WTC11 (cell line): Measurements from ENCODE around the gene RFX3. TPM values are rescaled to one million over a fixed set of nuclear protein-coding genes. Genes with fewer than 3 reads are reported as not detected.

ENCODE experiments used
- ATAC-seq: fragments of 200-7000 bp; cut with Tn5 transposase; 2 replicates; pipeline ENCODE4 v1.10.0; 2021; ENCODE audit warnings: mild to moderate bottlenecking, moderate library complexity
- CTCF ChIA-PET: fragments of 300-600 bp; sonication (Branson Sonifier 250); formaldehyde crosslinking; loops from one replicate; lab custom pipeline; 2021; ENCODE audit warnings: antibody characterized with exemption; lab: Charles Lee
- POLR2A ChIA-PET: fragments of 350-600 bp; sonication (Branson Sonifier 250); formaldehyde crosslinking; loops from one replicate; lab custom pipeline; 2021; ENCODE audit warnings: antibody characterized with exemption; lab: Charles Lee
- DNase-seq: peaks from one replicate; pipeline ENCODE4 v3.0.0; 2021; ENCODE audit warnings: low spot score
- H3K27ac Mint-ChIP-seq: 2 replicates; pipeline ENCODE4 v1.8.0; 2021; ENCODE audit warnings: mixed read lengths
- H3K27me3 Mint-ChIP-seq: 2 replicates; pipeline ENCODE4 v1.8.0; 2021; ENCODE audit warnings: low read depth, mild to moderate bottlenecking, moderate library complexity, mixed read lengths
- H3K36me3 Mint-ChIP-seq: 2 replicates; pipeline ENCODE4 v1.8.0; 2021; ENCODE audit warnings: mixed read lengths
- H3K4me1 Mint-ChIP-seq: 2 replicates; pipeline ENCODE4 v1.8.0; 2022; ENCODE audit warnings: mixed read lengths
- H3K4me3 Mint-ChIP-seq: 2 replicates; pipeline ENCODE4 v1.8.0; 2021; ENCODE audit warnings: mild to moderate bottlenecking, moderate library complexity, mixed read lengths
- H3K9me3 Mint-ChIP-seq: 2 replicates; pipeline ENCODE4 v1.8.0; 2021; ENCODE audit warnings: mixed read lengths
- ARID4B ChIP-seq: sonication (generic); formaldehyde crosslinking; IDR thresholded peaks from 2 replicates; pipeline ENCODE4 v1.8.0; 2023; ENCODE audit warnings: missing genetic modification reagents, mild to moderate bottlenecking, borderline replicate concordance
- ESRRA ChIP-seq: sonication (generic); formaldehyde crosslinking; IDR thresholded peaks from 2 replicates; pipeline ENCODE4 v1.8.1; 2022; ENCODE audit warnings: mild to moderate bottlenecking, missing genetic modification reagents, borderline replicate concordance
- FOXP1 ChIP-seq: sonication (generic); formaldehyde crosslinking; IDR thresholded peaks from 2 replicates; pipeline ENCODE4 v1.8.0; 2022; ENCODE audit warnings: missing genetic modification reagents, mild to moderate bottlenecking, moderate library complexity, borderline replicate concordance
- GRHL2 ChIP-seq: fragments of 250-450 bp; sonication (Bioruptor Pico); IDR thresholded peaks from 2 replicates; pipeline ENCODE4 v1.8.0; 2022; ENCODE audit warnings: mild to moderate bottlenecking, moderate library complexity; ENCODE audit not compliant: insufficient replicate concordance, severe bottlenecking
- IRF1 ChIP-seq: sonication (generic); formaldehyde crosslinking; IDR thresholded peaks from 2 replicates; pipeline ENCODE4 v1.8.0; 2023; ENCODE audit warnings: missing genetic modification reagents
- MAX ChIP-seq: sonication (generic); formaldehyde crosslinking; IDR thresholded peaks from 2 replicates; pipeline ENCODE4 v1.8.0; 2022; ENCODE audit warnings: mild to moderate bottlenecking, missing genetic modification reagents
- MLX ChIP-seq: sonication (generic); formaldehyde crosslinking; IDR thresholded peaks from 2 replicates; pipeline ENCODE4 v1.8.1; 2023; ENCODE audit warnings: mild to moderate bottlenecking, missing genetic modification reagents, moderate library complexity
- RELA ChIP-seq: sonication (generic); formaldehyde crosslinking; IDR thresholded peaks from 2 replicates; pipeline ENCODE4 v1.8.1; 2022; ENCODE audit warnings: missing genetic modification reagents, mild to moderate bottlenecking, borderline replicate concordance
- SMAD4 ChIP-seq: sonication (generic); formaldehyde crosslinking; IDR thresholded peaks from 2 replicates; pipeline ENCODE4 v1.8.0; 2022; ENCODE audit warnings: mild to moderate bottlenecking, missing genetic modification reagents
- TCF7 ChIP-seq: sonication (generic); formaldehyde crosslinking; IDR thresholded peaks from 2 replicates; pipeline ENCODE4 v1.8.0; 2022; ENCODE audit warnings: mild to moderate bottlenecking, low read depth, missing genetic modification reagents, moderate library complexity
- TEAD1 ChIP-seq: sonication (generic); formaldehyde crosslinking; IDR thresholded peaks from 2 replicates; pipeline ENCODE4 v1.8.0; 2022; ENCODE audit warnings: mild to moderate bottlenecking, missing genetic modification reagents
- ZNF121 ChIP-seq: sonication (generic); formaldehyde crosslinking; IDR thresholded peaks from 2 replicates; pipeline ENCODE4 v1.8.0; 2023; ENCODE audit warnings: missing genetic modification reagents
- ZNF219 ChIP-seq: sonication (generic); formaldehyde crosslinking; IDR thresholded peaks from 2 replicates; pipeline ENCODE4 v1.8.0; 2023; ENCODE audit warnings: missing genetic modification reagents, mild to moderate bottlenecking, borderline replicate concordance
- ZNF263 ChIP-seq: sonication (generic); formaldehyde crosslinking; IDR thresholded peaks from 2 replicates; pipeline ENCODE4 v1.8.1; 2022; ENCODE audit warnings: low read depth, mild to moderate bottlenecking, moderate library complexity, missing genetic modification reagents
- ZNF416 ChIP-seq: fragments of 250-450 bp; sonication (Bioruptor Pico); IDR thresholded peaks from 2 replicates; pipeline ENCODE4 v1.9.0; 2021; ENCODE audit warnings: mild to moderate bottlenecking, inconsistent platforms
- ZNF671 ChIP-seq: fragments of 250-450 bp; sonication (Bioruptor Pico); IDR thresholded peaks from 2 replicates; pipeline ENCODE4 v1.8.0; 2021; ENCODE audit warnings: mild to moderate bottlenecking
- total RNA-seq: library from RNA; stranded (reverse); gene quantifications from 3 replicates; pipeline ENCODE4 v1.2.3, GENCODE V29; 2021
- TF ChIP-seq, protein P1 (sequence below): sonication (generic); formaldehyde crosslinking; IDR thresholded peaks from 2 replicates; pipeline ENCODE4 v1.8.0; 2022; ENCODE audit warnings: mild to moderate bottlenecking, missing genetic modification reagents
- TF ChIP-seq, protein P2 (sequence below): fragments of 250-450 bp; sonication (Bioruptor Pico); IDR thresholded peaks from 2 replicates; pipeline ENCODE4 v1.9.0; 2021; ENCODE audit warnings: moderate library complexity, mild to moderate bottlenecking, inconsistent platforms, borderline replicate concordance
- TF ChIP-seq, protein P3 (sequence below): sonication (generic); formaldehyde crosslinking; IDR thresholded peaks from 2 replicates; pipeline ENCODE4 v1.8.1; 2023; ENCODE audit warnings: mild to moderate bottlenecking, missing genetic modification reagents, moderate library complexity
- TF ChIP-seq, protein P4 (sequence below): fragments of 250-450 bp; sonication (Bioruptor Pico); IDR thresholded peaks from 2 replicates; pipeline ENCODE4 v1.8.0; 2021; ENCODE audit warnings: mild to moderate bottlenecking
- TF ChIP-seq, protein P5 (sequence below): sonication (generic); formaldehyde crosslinking; IDR thresholded peaks from 2 replicates; pipeline ENCODE4 v1.8.0; 2023; ENCODE audit warnings: mild to moderate bottlenecking, missing genetic modification reagents

Gene RFX3
- total RNA-seq, 1 experiment from 2014 or later: 13.7 TPM

- TF ChIP-seq ZNF416: no peak
Measured at GRCh38 chr9:3246241-3246640, 279.6 kb downstream of the RFX3 start (continued).

GRCh38 chr9:3244963-3245653, 280.7 kb downstream of the RFX3 start:
- Mint-ChIP-seq H3K4me1 (peaks cover 16% of the 10 kb centered on the region), H3K27ac (no peak overlapping the region), H3K9me3 (no peaks in the 10 kb centered on the region), H3K27me3 (no peaks in the 10 kb centered on the region), H3K36me3 (no peaks in the 10 kb centered on the region), H3K4me3 (no peak overlapping the region)
- TF ChIP-seq ZNF263 (CRISPR knock-in tag) (no peak), FOXP1 (CRISPR knock-in tag) (no peak), SMAD4 (CRISPR knock-in tag) (no peak), ESRRA (no peak), TCF7 (no peak), ZNF121 (CRISPR knock-in tag) (no peak), IRF1 (CRISPR knock-in tag) (no peak), MLX (CRISPR knock-in tag) (no peak), ZNF671 (CRISPR knock-in tag) (no peak), RELA (no peak), ZNF219 (CRISPR knock-in tag) (no peak), MAX (CRISPR knock-in tag) (no peak), TEAD1 (CRISPR knock-in tag) (no peak), GRHL2 (CRISPR knock-in tag) (no peak), ARID4B (CRISPR knock-in tag) (no peak)
- TF ChIP-seq, protein P1, sequence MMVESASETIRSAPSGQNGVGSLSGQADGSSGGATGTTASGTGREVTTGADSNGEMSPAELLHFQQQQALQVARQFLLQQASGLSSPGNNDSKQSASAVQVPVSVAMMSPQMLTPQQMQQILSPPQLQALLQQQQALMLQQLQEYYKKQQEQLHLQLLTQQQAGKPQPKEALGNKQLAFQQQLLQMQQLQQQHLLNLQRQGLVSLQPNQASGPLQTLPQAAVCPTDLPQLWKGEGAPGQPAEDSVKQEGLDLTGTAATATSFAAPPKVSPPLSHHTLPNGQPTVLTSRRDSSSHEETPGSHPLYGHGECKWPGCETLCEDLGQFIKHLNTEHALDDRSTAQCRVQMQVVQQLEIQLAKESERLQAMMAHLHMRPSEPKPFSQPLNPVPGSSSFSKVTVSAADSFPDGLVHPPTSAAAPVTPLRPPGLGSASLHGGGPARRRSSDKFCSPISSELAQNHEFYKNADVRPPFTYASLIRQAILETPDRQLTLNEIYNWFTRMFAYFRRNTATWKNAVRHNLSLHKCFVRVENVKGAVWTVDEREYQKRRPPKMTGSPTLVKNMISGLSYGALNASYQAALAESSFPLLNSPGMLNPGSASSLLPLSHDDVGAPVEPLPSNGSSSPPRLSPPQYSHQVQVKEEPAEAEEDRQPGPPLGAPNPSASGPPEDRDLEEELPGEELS (CRISPR knock-in tag): no peak
- TF ChIP-seq, protein P2, sequence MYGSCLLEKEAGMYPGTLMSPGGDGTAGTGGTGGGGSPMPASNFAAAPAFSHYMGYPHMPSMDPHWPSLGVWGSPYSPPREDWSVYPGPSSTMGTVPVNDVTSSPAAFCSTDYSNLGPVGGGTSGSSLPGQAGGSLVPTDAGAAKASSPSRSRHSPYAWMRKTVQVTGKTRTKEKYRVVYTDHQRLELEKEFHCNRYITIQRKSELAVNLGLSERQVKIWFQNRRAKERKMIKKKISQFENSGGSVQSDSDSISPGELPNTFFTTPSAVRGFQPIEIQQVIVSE (CRISPR knock-in tag): no peak
- TF ChIP-seq, protein P3, sequence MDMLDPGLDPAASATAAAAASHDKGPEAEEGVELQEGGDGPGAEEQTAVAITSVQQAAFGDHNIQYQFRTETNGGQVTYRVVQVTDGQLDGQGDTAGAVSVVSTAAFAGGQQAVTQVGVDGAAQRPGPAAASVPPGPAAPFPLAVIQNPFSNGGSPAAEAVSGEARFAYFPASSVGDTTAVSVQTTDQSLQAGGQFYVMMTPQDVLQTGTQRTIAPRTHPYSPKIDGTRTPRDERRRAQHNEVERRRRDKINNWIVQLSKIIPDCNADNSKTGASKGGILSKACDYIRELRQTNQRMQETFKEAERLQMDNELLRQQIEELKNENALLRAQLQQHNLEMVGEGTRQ (CRISPR knock-in tag): no peak
- TF ChIP-seq, protein P4, sequence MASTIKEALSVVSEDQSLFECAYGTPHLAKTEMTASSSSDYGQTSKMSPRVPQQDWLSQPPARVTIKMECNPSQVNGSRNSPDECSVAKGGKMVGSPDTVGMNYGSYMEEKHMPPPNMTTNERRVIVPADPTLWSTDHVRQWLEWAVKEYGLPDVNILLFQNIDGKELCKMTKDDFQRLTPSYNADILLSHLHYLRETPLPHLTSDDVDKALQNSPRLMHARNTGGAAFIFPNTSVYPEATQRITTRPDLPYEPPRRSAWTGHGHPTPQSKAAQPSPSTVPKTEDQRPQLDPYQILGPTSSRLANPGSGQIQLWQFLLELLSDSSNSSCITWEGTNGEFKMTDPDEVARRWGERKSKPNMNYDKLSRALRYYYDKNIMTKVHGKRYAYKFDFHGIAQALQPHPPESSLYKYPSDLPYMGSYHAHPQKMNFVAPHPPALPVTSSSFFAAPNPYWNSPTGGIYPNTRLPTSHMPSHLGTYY (CRISPR knock-in tag): no peak
- TF ChIP-seq, protein P5, sequence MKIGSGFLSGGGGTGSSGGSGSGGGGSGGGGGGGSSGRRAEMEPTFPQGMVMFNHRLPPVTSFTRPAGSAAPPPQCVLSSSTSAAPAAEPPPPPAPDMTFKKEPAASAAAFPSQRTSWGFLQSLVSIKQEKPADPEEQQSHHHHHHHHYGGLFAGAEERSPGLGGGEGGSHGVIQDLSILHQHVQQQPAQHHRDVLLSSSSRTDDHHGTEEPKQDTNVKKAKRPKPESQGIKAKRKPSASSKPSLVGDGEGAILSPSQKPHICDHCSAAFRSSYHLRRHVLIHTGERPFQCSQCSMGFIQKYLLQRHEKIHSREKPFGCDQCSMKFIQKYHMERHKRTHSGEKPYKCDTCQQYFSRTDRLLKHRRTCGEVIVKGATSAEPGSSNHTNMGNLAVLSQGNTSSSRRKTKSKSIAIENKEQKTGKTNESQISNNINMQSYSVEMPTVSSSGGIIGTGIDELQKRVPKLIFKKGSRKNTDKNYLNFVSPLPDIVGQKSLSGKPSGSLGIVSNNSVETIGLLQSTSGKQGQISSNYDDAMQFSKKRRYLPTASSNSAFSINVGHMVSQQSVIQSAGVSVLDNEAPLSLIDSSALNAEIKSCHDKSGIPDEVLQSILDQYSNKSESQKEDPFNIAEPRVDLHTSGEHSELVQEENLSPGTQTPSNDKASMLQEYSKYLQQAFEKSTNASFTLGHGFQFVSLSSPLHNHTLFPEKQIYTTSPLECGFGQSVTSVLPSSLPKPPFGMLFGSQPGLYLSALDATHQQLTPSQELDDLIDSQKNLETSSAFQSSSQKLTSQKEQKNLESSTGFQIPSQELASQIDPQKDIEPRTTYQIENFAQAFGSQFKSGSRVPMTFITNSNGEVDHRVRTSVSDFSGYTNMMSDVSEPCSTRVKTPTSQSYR (CRISPR knock-in tag): no peak
- ChIA-PET POLR2A (no interaction called here), CTCF (no interaction called here)
- DNase-seq (no peak), ATAC-seq (no peak)
